SK-N-MC (cell line): ENCODE results near the gene IRF2BPL.

ENCODE experiments used
- EZH2 ChIP-seq: fragments of 200-600 bp; sonication (generic); IDR thresholded peaks from one replicate; pipeline ENCODE4 v1.6.1; 2017; ENCODE audit warnings: antibody characterized with exemption
- POLR2AphosphoS5 ChIP-seq: IDR thresholded peaks from 2 replicates; pipeline ENCODE4 v1.6.1; 2012; ENCODE audit warnings: mild to moderate bottlenecking, low read depth, low read length, borderline replicate concordance

DNA sequence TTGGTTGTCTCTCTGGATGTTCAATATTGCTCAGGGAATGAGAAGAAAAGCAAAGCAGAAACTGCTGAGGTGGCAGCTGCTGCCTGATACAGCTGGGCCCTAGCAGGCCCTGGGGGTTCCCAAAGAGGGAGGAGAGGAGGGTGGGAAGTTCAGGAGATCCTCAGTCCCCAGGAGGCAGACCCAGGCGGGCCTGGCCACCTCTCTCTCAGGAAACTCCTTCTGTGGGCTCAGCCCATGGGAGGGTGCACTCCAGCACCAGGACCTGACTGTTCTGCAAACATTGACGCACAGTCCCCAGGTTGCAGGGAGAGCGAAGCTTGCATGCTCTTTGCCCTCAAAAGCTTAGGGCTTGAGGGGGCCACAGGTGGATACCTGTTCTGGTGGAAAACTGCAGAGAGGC is 29.6 kb downstream of the IRF2BPL start:
- TF ChIP-seq EZH2 (no peak), POLR2AphosphoS5 (no peak)
